MG63 (cell line): ENCODE results near the gene AAMP. TPM values are rescaled to one million over a fixed set of nuclear protein-coding genes. Genes with fewer than 3 reads are reported as not detected.

Source experiments
- DNase-seq: peaks from one replicate; pipeline ENCODE4 v3.0.0-alpha.2; 2020
- H3K27me3 ChIP-seq: fragments of 250-450 bp; sonication (Bioruptor Pico); 2 replicates; pipeline ENCODE4 v1.5.1; 2020; ENCODE audit warnings: mild to moderate bottlenecking, moderate library complexity
- H3K36me3 ChIP-seq: fragments of 250-450 bp; sonication (Bioruptor Pico); 2 replicates; pipeline ENCODE4 v1.5.1; 2020; ENCODE audit warnings: mild to moderate bottlenecking, moderate library complexity
- H3K4me3 ChIP-seq: fragments of 250-450 bp; sonication (Bioruptor Pico); 2 replicates; pipeline ENCODE4 v1.5.1; 2020; ENCODE audit warnings: mild to moderate bottlenecking, moderate library complexity
- H3K9me3 ChIP-seq: fragments of 250-450 bp; sonication (Bioruptor Pico); 2 replicates; pipeline ENCODE4 v1.5.1; 2020; ENCODE audit warnings: mild to moderate bottlenecking, moderate library complexity
- total RNA-seq: library from RNA; depleted of rRNA; stranded (reverse); fragments of >200 nt; shearing (Covaris generic); gene quantifications from 2 replicates; pipeline ENCODE4 v1.2.3, GENCODE V29; 2014; ENCODE audit warnings: low replicate concordance

Gene AAMP
- total RNA-seq, 1 experiment from 2014 or later, result 112 TPM

GRCh38 chr2:218267259-218267658, 2.7 kb downstream of the AAMP start:
- Histone ChIP-seq H3K9me3 (no peaks in the 10 kb centered on the region), H3K27me3 (no peaks in the 10 kb centered on the region), H3K36me3 (peaks cover 46% of the 10 kb centered on the region), H3K4me3 (no peak overlapping the region)
- DNase-seq, result no peak

GRCh38 chr2:218266316-218266979, 3.5 kb downstream of the AAMP start:
- peaks cover 39% of the 10 kb centered on the region for H3K36me3 ChIP-seq
- H3K27me3 ChIP-seq, result no peaks in the 10 kb centered on the region
- H3K9me3 ChIP-seq, result no peaks in the 10 kb centered on the region
- no peak overlapping the region for H3K4me3 ChIP-seq
- no peak for DNase-seq

DNA sequence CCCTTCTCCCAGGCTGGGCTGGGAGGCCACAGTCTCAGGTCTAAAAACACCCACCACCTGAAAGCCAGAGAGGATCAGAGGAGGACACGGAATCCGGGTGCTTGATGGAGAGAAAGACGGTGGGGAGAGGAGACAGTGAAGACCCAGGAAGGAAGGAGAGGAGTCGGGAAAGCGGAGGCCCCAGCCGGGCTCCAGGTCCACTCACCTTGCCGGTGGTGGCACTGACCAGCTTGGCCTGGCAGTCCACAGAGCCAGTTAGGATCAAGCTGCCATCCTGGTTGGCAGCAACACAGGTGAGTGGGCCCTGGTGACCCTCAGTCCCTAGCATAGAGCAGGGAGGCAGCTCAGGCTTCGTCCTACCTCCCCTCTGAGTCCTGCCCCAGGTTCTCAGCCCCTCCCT, 4.3 kb downstream of the AAMP start:
- no peak overlapping the region for H3K4me3 ChIP-seq
- no peaks in the 10 kb centered on the region for H3K9me3 ChIP-seq
- H3K27me3 ChIP-seq, result no peaks in the 10 kb centered on the region
- DNase-seq, result no peak
- H3K36me3 ChIP-seq, result peaks cover 39% of the 10 kb centered on the region

- H3K36me3 ChIP-seq, result peaks cover 39% of the 10 kb centered on the region
- no peak for DNase-seq
Observed at GRCh38 chr2:218264773-218265561, 5.0 kb downstream of the AAMP start.

GRCh38 chr2:218263817-218264641, 5.9 kb downstream of the AAMP start:
- no peak for DNase-seq

More at GRCh38 chr2:218264773-218265561, 5.0 kb downstream of the AAMP start:
- Histone ChIP-seq H3K9me3 (no peaks in the 10 kb centered on the region), H3K4me3 (no peak overlapping the region), H3K27me3 (no peaks in the 10 kb centered on the region)

GRCh38 chr2:218262631-218263586, 7.0 kb downstream of the AAMP start:
- no peak overlapping the region for H3K4me3 ChIP-seq
- peaks cover 30% of the 10 kb centered on the region for H3K36me3 ChIP-seq
- no peaks in the 10 kb centered on the region for H3K27me3 ChIP-seq
- no peaks in the 10 kb centered on the region for H3K9me3 ChIP-seq
- DNase-seq, result no peak

More at GRCh38 chr2:218263817-218264641, 5.9 kb downstream of the AAMP start:
- Histone ChIP-seq H3K36me3 (peaks cover 37% of the 10 kb centered on the region), H3K27me3 (no peaks in the 10 kb centered on the region), H3K4me3 (no peak overlapping the region), H3K9me3 (no peaks in the 10 kb centered on the region)

DNA sequence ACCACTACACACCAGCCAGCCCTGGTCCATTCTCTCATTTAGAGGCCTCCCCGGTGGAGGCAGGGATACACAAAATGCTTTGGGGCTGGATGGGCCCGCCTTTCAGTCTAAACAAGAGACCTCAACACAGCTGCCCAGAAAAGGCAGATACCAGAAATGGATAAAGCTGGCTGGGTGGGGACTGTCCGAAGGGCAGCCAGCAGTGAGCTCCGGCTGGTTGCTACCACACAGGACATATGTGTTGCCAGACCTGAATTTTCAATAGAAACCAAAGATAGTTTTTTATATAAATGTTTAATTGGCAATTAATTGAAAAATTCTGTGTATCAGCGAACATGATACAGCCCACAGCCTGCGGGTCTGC, 7.7 kb downstream of the AAMP start:
- no peak for DNase-seq
- no peaks in the 10 kb centered on the region for H3K27me3 ChIP-seq
- no peaks in the 10 kb centered on the region for H3K9me3 ChIP-seq
- no peak overlapping the region for H3K4me3 ChIP-seq
- peaks cover 25% of the 10 kb centered on the region for H3K36me3 ChIP-seq

DNA sequence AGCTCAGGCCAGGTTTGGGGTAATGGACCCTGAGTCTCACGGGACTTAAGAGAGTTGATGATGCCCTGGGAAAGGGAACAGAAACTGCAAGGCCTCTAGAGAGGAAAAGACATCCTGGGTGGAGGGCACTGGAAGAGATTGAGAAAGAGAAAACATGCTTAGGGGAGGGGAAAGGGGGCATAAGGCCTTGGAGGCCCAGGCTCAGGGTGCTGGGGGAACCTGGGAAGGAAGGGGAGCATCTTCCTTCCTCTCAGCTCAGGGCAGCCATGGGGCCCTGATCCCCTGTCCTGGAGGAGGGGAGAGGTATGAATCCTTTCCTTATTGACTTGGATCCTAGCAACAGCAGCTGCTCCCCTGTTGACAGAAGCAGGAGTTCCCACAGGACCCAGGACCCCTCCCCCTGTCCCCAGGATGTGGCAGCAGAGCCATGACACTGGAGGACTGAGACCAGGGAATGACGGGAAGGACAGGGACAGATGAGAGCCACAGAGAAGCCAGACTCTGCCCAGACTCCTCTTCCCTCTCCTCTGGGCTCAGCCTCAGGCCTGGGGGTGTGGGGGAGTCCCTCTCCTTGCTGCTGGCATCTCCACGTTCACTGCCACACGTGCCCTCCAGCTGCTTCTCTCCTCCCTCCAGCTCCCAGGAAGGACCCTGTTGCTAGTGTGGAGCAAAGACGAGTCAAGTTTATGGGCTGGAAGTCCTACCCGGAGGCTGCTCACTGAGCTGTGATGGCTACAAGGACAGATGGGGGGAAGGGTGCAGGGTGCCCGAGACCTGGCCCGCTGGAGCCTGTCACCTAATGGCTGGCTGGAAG, 8.3 kb downstream of the AAMP start:
- no peak for DNase-seq
- Histone ChIP-seq H3K4me3 (no peak overlapping the region), H3K27me3 (no peaks in the 10 kb centered on the region), H3K36me3 (peaks cover 19% of the 10 kb centered on the region), H3K9me3 (no peaks in the 10 kb centered on the region)

GRCh38 chr2:218260742-218261422, 9.1 kb downstream of the AAMP start, which contains the start of gene GPBAR1:
Gene GPBAR1, plus strand, starts transcription at chr2:218261015. Its CDS starts 1,710 bp downstream, at chr2:218262725.
- DNase-seq, result no peak
- Histone ChIP-seq H3K27me3 (no peaks in the 10 kb centered on the region), H3K4me3 (no peak within 1 kb of the TSS), H3K36me3 (peaks cover 14% of the 10 kb centered on the region), H3K9me3 (no peaks in the 10 kb centered on the region)

DNA sequence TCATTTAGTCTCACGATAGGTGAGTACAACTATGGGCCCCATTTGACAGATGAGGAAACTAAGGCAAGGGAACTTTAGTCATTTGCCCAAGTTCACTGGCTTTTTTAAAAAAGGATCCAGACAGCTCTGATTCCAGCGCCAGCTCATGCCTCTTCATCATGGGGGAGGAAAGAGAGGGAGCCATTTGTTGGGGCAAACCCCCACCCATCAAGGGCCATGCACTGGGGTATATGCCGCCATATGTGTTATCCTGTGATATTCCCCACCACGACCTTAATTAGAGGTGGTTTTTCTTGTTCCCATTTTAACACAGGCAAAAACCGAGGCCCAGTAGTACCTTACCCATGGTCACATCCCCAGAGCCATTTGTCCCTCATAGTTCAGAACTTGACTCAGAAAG, 9.8 kb downstream of the AAMP start:
- H3K9me3 ChIP-seq, result no peaks in the 10 kb centered on the region
- no peak for DNase-seq
- H3K36me3 ChIP-seq, result peaks cover 17% of the 10 kb centered on the region
- no peaks in the 10 kb centered on the region for H3K27me3 ChIP-seq
- H3K4me3 ChIP-seq, result no peak overlapping the region

- Histone ChIP-seq H3K36me3 (peaks cover 17% of the 10 kb centered on the region), H3K9me3 (no peaks in the 10 kb centered on the region), H3K4me3 (no peak overlapping the region), H3K27me3 (no peaks in the 10 kb centered on the region)
- no peak for DNase-seq
Observed at GRCh38 chr2:218259099-218259961, 10.6 kb downstream of the AAMP start.

- Histone ChIP-seq H3K9me3 (no peaks in the 10 kb centered on the region), H3K27me3 (no peaks in the 10 kb centered on the region), H3K36me3 (peaks cover 33% of the 10 kb centered on the region), H3K4me3 (no peak overlapping the region)
- DNase-seq, result no peak
Observed at GRCh38 chr2:218257390-218257981, 12.5 kb downstream of the AAMP start.

DNA sequence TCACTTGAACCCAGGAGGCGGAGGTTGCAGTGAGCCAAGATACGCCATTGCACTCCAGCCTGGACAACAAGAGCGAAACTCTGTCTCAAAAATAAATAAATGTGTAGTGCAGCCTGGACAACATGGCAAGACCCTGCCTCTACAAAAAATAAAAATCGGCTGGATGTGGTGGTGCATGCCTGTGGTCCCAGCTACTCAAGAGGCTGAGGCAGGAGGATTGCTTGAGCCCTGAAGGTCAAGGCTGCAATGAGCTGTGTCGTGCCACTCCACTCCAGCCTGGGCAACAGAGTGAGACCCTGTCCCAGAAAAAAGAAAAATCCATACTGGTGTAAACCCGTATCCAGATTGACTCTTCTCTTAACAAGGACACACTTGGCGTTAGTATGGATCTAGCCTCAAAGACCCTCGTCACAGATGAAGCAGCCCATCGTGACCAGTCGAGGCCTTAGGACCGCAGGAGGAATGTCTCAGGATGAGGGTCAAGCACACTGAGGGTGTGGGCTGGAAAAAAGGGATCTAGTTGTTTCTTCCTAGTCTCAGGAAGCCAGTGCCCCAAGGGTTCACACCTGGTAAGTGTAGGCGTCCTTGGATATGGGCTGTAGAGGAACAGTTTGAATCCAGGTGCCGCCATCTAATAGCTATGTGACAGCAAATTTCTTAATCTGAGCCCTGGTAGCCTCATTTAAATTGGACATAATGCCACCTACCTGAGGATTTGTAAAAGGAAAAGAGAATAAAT, 13.2 kb downstream of the AAMP start:
- Histone ChIP-seq H3K4me3 (no peak overlapping the region), H3K27me3 (no peaks in the 10 kb centered on the region), H3K9me3 (no peaks in the 10 kb centered on the region), H3K36me3 (peaks cover 40% of the 10 kb centered on the region)
- no peak for DNase-seq
